HG03135 (cell line): ENCODE measurements around the gene PKDCC.
"Not testable (repeated sequence)": the region's sequence is repeated elsewhere in the genome, so short reads cannot be mapped to it uniquely, and the experiment has no call there.

Experiments used
- ATAC-seq: cut with Tn5 transposase; IDR thresholded peaks from one replicate; pipeline ENCODE4 v1.9.1; 2021; ENCODE audit warnings: mild to moderate bottlenecking, moderate library complexity; ENCODE audit not compliant: unreplicated experiment

Gene PKDCC

DNA sequence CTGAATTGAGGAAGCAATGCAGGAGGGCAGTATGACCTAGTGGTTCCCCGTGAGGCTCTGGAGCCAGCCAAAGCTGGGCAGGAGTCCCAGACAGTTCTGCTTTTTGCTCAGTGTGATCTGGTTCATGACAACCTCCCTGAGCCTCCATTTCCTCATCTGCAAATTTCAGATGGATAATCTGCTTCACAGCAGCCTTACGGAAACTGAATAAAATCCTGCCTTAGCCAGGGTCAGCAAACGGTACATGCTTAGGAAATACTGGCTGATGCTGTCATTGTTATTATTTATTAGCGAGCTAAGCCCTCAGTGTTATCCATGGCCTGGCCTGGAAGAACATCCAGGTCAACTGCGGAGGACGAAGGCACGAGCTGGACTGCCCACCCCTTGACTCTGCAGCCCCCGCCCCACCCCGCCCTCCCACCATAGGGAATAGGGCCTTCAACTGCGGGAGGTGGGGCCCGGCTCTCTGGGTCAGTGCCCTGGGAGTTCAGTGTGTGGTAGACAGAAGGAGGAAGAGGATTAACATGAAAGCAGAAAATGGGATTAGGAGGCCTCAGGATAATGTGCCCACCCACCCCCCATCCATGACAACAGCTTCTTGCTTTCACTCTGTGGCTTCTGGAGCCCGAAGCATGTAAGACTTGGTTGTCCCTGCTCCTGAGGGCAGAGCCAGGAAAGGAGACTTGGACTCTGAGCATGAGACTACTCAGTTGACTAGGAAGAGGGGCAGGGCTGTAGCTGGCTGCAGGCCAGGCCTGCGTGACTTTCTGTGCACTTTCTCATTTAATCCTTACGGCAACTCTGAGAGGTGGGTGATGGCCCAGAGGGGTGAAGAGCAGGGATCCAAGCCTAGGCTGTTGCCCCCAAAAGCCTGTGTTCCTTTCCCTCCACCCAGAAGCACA, 13.1 kb downstream of the PKDCC start:
- no peak for ATAC-seq

- ATAC-seq = no peak
These were observed 14.0 kb downstream of the PKDCC start for GRCh38 chr2:42061839-42062238.

- ATAC-seq = no peak
These were observed 15.8 kb downstream of the PKDCC start for GRCh38 chr2:42063431-42064171.

DNA sequence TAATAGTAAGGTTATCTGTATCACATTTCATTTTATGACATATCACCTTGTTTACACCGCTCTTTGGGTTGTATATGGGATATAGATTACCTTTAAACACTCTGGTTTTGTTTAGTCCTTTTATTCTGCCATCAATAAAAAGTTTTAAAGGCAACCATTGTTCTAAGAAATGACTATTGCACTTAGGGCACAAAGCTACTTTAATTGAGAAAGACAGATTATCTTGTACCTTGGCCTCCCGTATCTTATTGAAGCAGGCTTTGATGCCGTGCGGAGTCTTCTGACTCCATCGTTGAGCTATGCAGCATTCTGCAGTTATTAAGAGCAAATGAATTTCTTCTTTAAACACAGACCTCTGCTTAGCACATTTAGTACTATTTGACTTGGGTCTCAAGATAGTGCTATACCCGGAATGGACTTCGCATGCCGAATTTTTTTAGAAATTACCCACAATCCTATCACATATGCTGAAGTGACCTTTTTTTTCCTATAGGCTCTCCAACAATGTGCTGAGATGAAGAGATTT, 16.7 kb downstream of the PKDCC start:
- ATAC-seq = no peak

GRCh38 chr2:42065753-42066152, 17.9 kb downstream of the PKDCC start:
- ATAC-seq = not testable (repeated sequence)

DNA sequence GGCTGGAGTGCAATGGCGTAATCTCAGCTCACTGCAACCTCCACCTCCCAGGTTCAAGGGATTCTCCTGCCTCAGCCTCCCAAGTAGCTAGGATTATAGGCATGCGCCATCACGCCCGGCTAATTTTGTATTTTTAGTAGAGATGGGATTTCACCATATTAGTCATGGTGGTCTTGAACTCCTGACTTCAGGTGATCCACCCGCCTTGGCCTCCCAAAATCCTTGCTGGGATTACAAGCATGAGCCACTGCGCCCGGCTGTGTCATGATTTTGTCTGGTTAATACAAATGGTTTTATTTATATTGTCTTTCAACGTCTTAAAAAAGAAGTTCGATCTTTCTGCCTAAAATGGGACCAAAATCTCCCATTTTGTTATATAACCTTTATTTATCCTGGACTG, 19.2 kb downstream of the PKDCC start:
- ATAC-seq = not testable (repeated sequence)

DNA sequence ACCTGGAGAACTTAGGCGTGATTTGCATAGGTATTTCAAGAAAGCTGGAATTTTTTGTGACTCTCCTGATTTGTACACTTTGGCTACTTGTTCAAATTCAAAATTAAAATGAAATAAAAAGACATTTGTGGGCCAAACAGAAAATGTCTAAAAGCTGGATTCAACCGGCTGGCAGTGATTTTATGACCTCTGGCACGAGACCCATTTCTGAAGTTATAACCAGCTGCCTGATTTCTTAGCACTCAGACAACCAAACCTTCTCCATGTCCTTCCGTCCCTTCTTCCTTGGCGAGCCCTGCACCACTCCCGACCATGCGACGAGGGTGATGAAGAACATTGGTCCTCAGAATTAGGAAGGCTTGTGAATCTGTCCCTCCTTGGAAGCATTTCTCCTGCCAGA, 19.7 kb downstream of the PKDCC start:
- ATAC-seq = no peak

- ATAC-seq = no peak
These were observed 20.9 kb downstream of the PKDCC start for GRCh38 chr2:42068571-42069178.

DNA sequence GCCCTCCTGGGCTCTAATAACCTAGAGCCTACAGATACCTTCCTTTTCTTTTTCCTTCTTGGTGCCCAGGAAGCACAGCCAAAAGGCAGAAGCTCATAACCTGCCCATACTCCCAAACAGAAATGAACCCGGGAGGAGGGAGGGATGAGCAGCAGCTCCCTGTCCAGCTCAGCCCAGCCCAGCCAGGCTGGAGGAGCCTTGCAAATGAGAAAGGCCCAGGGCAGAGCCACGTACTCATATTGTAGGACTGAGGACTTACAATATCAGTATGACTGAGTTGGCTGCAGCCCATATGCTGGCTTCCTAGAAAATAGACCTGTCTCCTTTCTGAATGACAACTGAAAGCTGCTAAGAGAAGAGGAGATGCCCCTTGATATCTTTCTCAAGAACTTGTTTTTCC, 21.7 kb downstream of the PKDCC start:
- no peak for ATAC-seq

GRCh38 chr2:42071791-42072190, 24.0 kb downstream of the PKDCC start:
- ATAC-seq = no peak

DNA sequence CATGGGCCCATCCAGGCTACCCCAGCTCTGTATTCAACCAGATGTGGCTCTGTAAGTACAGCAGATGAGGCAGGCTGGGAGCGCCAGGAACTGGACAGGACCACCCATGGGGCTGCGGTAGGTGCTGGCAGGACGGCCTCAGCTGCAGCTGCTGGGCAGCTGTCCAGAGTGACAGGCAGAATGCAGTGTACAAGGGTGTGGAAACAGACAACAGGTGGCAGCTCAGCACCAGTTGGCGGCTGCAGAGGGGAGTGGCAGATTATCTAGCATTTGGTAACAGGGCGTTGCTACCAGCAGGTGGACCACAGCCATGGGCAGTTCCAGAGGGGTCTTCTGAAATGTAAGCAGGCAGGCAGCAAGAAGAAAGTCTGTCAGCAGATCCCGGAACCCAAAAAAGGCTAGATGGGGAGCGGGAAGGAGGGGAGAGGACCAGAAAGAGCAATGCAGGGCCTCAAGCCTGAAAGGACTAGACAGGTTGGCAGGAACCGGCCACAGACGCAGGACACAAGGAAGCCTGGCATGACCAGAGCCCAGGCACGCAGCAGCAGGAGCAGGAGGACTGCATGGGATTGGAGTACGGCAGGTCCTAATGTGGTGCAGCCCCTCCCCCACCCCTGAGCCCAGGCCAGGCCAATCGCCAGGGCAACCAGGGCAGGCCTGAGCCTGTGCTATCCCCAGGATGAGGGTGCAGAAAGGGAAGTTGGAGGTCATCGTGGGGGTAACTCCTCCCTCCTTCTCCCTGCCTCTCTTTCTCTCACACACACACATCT, 24.7 kb downstream of the PKDCC start:
- no peak for ATAC-seq

DNA sequence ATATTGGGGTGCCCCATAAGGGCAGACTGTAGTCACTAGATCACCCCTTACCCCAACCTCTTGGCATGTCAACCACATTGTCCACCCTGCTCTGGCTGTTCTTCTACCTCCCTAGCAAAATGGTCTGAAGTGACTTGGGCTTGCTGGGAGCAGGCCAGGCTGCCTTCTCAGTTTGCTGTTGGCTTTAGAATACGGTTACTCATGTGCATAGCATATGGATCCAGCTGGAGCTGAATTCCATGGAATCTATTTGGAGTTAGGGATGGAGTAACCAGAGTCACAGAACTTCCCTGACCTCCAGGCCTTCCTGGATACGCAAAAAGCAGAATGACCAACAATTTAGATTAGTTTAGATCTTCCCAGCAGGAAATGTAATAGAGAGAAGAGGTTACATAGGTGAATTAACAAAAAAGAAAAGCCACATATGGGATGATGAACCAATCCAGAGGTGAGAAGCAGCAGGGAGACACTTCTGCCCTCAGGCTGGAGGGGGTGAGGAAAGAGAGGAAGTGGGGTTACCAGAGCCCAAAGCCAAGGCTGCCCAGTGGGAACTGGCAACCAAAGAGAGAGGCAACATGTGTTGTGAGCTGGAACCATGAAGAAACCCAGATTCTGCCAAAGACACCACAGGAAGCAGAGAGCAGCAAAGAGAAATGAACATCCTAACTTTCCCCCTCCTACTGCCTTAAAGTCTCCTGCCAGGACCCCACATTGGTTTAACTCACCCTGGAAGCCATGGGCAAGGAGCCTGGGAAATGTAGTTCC, 26.1 kb downstream of the PKDCC start:
- ATAC-seq = no peak

- no peak for ATAC-seq
These were observed 26.8 kb downstream of the PKDCC start for GRCh38 chr2:42074661-42075060.

DNA sequence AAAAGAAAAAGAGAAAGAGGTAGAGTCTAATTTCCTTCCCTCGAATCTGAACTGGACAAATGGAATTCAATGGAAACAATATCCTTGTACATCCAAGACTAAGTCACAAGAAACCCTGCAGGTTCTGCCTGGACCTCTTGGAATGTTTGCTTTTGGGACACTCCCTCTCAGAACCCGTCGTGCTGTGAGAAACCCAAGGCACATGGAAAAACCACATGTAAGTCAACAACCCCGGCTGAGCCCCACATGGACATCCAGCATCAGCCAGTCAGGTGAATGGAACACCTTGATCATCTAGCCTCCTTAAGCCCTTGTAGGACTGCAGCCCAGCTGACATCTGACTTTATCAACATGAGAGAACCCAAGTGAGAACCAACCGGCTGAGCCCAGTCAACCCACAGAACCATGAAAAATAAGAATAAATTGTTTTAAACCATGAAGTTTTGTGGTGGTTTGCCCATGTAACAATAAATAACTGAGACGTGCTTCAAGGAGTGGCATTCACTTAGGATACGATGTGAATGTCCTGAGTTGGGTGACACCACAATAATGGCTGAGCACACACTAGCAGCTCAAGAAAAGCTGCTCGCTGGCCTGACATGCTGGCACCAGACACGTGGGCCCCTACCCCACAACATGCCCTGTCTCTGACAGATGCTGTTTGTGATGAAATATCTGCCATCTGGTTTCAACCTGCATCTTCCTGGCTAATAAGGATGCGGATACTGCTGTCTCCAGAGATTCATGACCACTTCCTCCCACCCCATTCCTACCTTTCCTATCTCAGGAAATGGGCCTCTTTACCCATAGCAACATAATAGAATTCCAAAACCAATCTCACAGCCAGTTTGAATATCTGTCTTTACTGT, 28.8 kb downstream of the PKDCC start:
- ATAC-seq = no peak

DNA sequence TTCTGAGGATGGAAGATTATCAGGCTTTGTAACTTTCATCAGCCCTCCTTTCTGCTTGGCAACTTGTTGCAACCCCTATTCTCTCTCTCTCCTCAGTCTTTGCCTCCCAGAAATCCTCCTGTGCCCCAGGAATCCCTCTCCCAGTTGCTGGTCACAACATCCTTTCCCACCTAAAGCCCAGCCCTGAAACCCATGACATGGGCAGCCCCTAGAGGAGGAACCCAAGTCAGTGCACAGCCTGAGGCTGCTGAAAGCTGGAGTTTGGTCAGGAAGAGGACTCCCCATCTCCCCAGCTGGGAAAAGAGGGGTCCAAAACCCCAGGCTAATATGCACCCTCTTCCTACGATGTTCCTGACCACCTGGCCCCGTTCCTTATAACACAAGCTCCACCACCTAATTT, 29.5 kb downstream of the PKDCC start:
- ATAC-seq = no peak

- ATAC-seq = no peak
These were observed 32.0 kb downstream of the PKDCC start for GRCh38 chr2:42079737-42080287.

GRCh38 chr2:42081151-42081550, 33.3 kb downstream of the PKDCC start:
- not testable (repeated sequence) for ATAC-seq

DNA sequence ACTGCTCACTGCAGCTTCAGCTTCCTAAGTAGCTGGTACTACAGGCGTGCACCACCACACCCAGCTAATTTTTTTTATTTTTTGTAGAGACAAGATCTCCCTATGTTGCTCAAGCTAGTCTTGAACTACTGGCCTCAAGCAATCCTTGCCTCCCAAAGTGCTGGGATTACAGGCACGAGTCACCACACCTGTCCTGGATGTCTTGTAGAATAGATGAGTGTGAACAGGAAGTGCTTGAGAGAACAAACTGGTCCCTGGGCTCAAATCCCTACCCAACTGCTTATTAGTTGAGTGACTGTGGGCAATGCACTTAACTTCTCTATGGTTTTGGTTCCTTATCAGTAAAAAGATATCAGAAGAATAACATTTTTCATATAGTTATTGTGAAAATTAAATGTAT, 34.2 kb downstream of the PKDCC start:
- no peak for ATAC-seq

GRCh38 chr2:42084231-42084671, 36.4 kb downstream of the PKDCC start:
- no peak for ATAC-seq
